SH-SY5Y (cell line): Measurements from ENCODE around the gene SHQ1.

Experiments used
- GATA2 ChIP-seq: IDR thresholded peaks from 2 replicates; pipeline ENCODE4 v1.6.1; 2011; ENCODE audit warnings: mild to moderate bottlenecking, low read depth, low read length
- GATA3 ChIP-seq: IDR thresholded peaks from 2 replicates; pipeline ENCODE4 v1.6.1; 2011; ENCODE audit warnings: low read depth, mild to moderate bottlenecking, low read length, moderate library complexity

DNA sequence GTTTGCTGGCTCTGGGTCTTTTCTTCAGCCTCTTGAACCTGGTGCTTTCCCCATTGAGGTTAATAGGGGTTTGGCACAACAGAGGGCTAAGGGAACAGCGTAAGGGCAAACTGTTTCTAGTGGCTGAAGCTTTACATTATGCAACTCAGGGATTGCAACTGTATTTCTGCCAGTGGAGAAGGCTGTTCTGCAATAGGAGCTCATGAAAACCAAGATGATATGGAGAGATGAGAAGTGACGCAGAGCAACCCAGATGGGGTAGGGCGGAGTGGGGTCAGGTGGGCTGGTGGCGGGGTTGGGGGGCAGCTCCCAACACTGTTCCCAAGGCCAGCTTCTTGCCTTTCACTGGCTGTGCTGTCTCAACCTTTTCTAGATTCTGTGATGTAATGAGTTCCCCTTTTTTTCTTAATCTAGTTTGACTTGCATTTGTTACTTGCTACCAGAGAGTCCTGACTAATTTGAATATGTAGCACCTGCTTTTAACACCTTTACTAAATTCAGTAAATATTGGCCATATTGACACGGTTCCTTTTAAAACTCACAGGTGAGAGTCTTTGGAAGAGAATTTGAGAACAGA is 46.8 kb upstream of the SHQ1 start:
- TF ChIP-seq GATA2 (no peak), GATA3 (no peak)
